GM23338 (cell line): Measurements from ENCODE around the gene CD163L1. TPM values are rescaled to one million over a fixed set of nuclear protein-coding genes. Genes with fewer than 3 reads are reported as not detected.
A peak's percentile ranks its signal among the peaks of the same experiment; 100 is the strongest.

Experiments used
- ATAC-seq: fragments of 200-7000 bp; cut with Tn5 transposase; 3 replicates; pipeline ENCODE4 v1.9.1; 2020
- DNase-seq: peaks from one replicate; pipeline ENCODE4 v3.0.0-alpha.2; 2015; ENCODE audit warnings: low spot score
- H2AFZ ChIP-seq: fragments of 200-600 bp; sonication (generic); 2 replicates; pipeline ENCODE4 v1.8.0; 2016; ENCODE audit warnings: antibody characterized with exemption, mild to moderate bottlenecking, moderate library complexity
- H3F3A ChIP-seq: fragments of 200-600 bp; sonication (generic); replicated peaks from 2 replicates; pipeline ENCODE4 v1.8.0; 2017; ENCODE audit warnings: antibody characterized with exemption, mixed run types, low read depth
- H3K27ac ChIP-seq: fragments of 200-600 bp; sonication (generic); 2 replicates; pipeline ENCODE4 v1.6.1; 2016; ENCODE audit warnings: low read depth
- H3K27me3 ChIP-seq: fragments of 200-600 bp; sonication (generic); 2 replicates; pipeline ENCODE4 v1.8.0; 2016; ENCODE audit warnings: mild to moderate bottlenecking, mixed run types, moderate library complexity; ENCODE audit not compliant: insufficient read depth
- H3K36me3 ChIP-seq: fragments of 200-600 bp; sonication (generic); 2 replicates; pipeline ENCODE4 v1.8.0; 2016; ENCODE audit warnings: mild to moderate bottlenecking; ENCODE audit not compliant: insufficient read depth
- H3K4me1 ChIP-seq: fragments of 200-600 bp; sonication (generic); 2 replicates; pipeline ENCODE4 v1.8.0; 2016; ENCODE audit warnings: mild to moderate bottlenecking, moderate library complexity; ENCODE audit not compliant: insufficient read depth
- H3K4me2 ChIP-seq: fragments of 200-600 bp; sonication (generic); 2 replicates; pipeline ENCODE4 v1.7.1; 2017; ENCODE audit warnings: mixed run types
- H3K4me3 ChIP-seq: fragments of 200-600 bp; sonication (generic); 2 replicates; pipeline ENCODE4 v1.6.1; 2016; ENCODE audit warnings: mixed run types
- H3K79me2 ChIP-seq: fragments of 200-600 bp; sonication (generic); replicated peaks from 2 replicates; pipeline ENCODE4 v1.8.0; 2017; ENCODE audit warnings: mild to moderate bottlenecking; ENCODE audit not compliant: insufficient read depth
- H3K9me2 ChIP-seq: fragments of 200-600 bp; sonication (generic); 2 replicates; pipeline ENCODE4 v1.8.0; 2017; ENCODE audit not compliant: insufficient read depth
- H4K20me1 ChIP-seq: fragments of 200-600 bp; sonication (generic); replicated peaks from 2 replicates; pipeline ENCODE4 v1.8.0; 2017; ENCODE audit warnings: mild to moderate bottlenecking; ENCODE audit not compliant: insufficient read depth
- H3K27ac Mint-ChIP-seq: 2 replicates; pipeline ENCODE4 v1.8.0; 2020; ENCODE audit warnings: inconsistent platforms, mild to moderate bottlenecking, moderate library complexity, mixed read lengths
- H3K27me3 Mint-ChIP-seq: 3 replicates; pipeline ENCODE4 v1.8.0; 2022; ENCODE audit warnings: low read depth, mild to moderate bottlenecking, moderate library complexity, mixed read lengths, inconsistent platforms; ENCODE audit not compliant: insufficient read depth, poor library complexity
- H3K36me3 Mint-ChIP-seq: 3 replicates; pipeline ENCODE4 v1.8.0; 2021; ENCODE audit warnings: low read depth, mild to moderate bottlenecking, inconsistent platforms, moderate library complexity, mixed read lengths
- H3K4me1 Mint-ChIP-seq: 3 replicates; pipeline ENCODE4 v1.8.0; 2020; ENCODE audit warnings: mild to moderate bottlenecking, inconsistent platforms, mixed read lengths
- H3K4me3 Mint-ChIP-seq: 3 replicates; pipeline ENCODE4 v1.8.0; 2021; ENCODE audit warnings: moderate library complexity, mild to moderate bottlenecking, inconsistent platforms, mixed read lengths
- H3K9me3 Mint-ChIP-seq: 3 replicates; pipeline ENCODE4 v1.8.0; 2020; ENCODE audit warnings: moderate library complexity, mild to moderate bottlenecking, inconsistent platforms, mixed read lengths
- CREB1 ChIP-seq: fragments of 250-450 bp; sonication (Bioruptor Pico); IDR thresholded peaks from 2 replicates; pipeline ENCODE4 v1.5.0; 2020; ENCODE audit warnings: low read depth, mild to moderate bottlenecking, moderate library complexity
- EZH2phosphoT487 ChIP-seq: fragments of 200-600 bp; sonication (generic); IDR thresholded peaks from one replicate; pipeline ENCODE4 v1.8.1; 2018; ENCODE audit warnings: antibody characterized with exemption; ENCODE audit not compliant: unreplicated experiment
- POLR2AphosphoS5 ChIP-seq: IDR thresholded peaks from 2 replicates; pipeline ENCODE4 v1.6.1; 2016; ENCODE audit warnings: antibody characterized with exemption, low read depth
- ZNF114 ChIP-seq: fragments of 250-450 bp; sonication (Bioruptor Pico); IDR thresholded peaks from 2 replicates; pipeline ENCODE4 v1.5.0; 2020; ENCODE audit warnings: mild to moderate bottlenecking, moderate library complexity
- ZNF331 ChIP-seq: fragments of 250-450 bp; sonication (Bioruptor Pico); IDR thresholded peaks from 2 replicates; pipeline ENCODE4 v1.5.0; 2020; ENCODE audit warnings: low read depth, mild to moderate bottlenecking, moderate library complexity
- polyA plus RNA-seq: library from polyadenylated mRNA; unstranded; fragments of >200 nt; fragmentation: Nextera tagmentation; extraction: Ambion mirVana; gene quantifications from 2 replicates; pipeline ENCODE4 v1.2.1, GENCODE V29; 2016
- total RNA-seq: library from RNA; depleted of rRNA; stranded (reverse); fragments of >200 nt; shearing (Covaris generic); gene quantifications from 2 replicates; pipeline ENCODE4 v1.2.3, GENCODE V29; 2014
- TF ChIP-seq, protein P1 (sequence below): IDR thresholded peaks from one replicate; pipeline ENCODE4 v1.6.1; 2018; ENCODE audit warnings: antibody characterized with exemption; ENCODE audit not compliant: unreplicated experiment
- TF ChIP-seq, protein P2 (sequence below): IDR thresholded peaks from 2 replicates; pipeline ENCODE4 v1.6.1; 2016; ENCODE audit warnings: antibody characterized with exemption

The CD163L1 gene
- total and polyA plus RNA-seq, 2 experiments from 2014 or later: 0.14 to 0.36 TPM

DNA sequence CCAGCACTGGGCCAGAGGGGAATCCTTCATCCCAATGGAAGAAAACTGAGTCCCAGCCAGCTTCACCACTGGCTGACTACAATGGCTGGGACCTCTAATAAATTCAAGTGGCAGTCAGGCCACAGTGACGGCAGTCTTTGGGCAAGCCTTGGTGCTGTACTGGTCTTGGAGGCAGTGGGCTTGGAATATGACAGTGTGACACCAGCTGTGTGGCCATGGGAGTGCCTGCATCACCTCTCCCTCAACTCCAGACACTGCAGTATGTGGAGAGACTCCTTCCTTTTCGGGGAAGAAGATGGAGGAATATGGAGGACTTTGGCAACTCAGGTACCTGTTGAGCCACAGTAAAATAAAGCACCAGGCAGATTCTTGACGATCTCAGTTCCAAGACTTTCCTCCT lies 16.0 kb upstream of the CD163L1 start:
- H2AFZ ChIP-seq: peak overlapping the region; percentile 50
- no peak for ATAC-seq

DNA sequence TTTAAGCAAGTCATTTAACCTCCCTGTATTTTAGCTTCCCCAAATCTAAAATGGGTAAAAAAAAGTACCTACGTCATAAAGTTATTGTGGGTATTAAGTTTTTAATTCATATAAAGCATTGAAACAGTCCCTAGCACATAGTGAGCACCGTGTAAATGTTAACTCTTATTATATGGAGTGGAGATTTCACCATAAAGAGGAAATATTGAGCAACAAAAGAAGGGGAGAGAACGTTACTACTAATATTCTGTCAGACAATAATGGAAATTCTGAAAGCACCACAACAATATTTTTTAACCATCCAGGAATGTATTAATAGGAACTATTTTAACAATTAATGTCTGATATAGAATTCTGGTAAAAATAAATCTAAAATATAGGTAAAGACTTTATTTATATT lies 7.8 kb upstream of the CD163L1 start:
- Mint-ChIP-seq H3K27me3 (no peaks in the 10 kb centered on the region), H3K9me3 (no peaks in the 10 kb centered on the region), H3K4me1 (no peaks in the 10 kb centered on the region), H3K27ac (no peak overlapping the region), H3K4me3 (no peak overlapping the region), H3K36me3 (no peaks in the 10 kb centered on the region)
- TF ChIP-seq ZNF331 (CRISPR knock-in tag): no peak
- ATAC-seq: no peak
- no peaks in the 10 kb centered on the region for H3K9me2 ChIP-seq
- H2AFZ ChIP-seq: no peak overlapping the region
- H4K20me1 ChIP-seq: no peaks in the 10 kb centered on the region
- H3K27me3 ChIP-seq: no peaks in the 10 kb centered on the region
- H3K27ac ChIP-seq: no peak overlapping the region
- no peaks in the 10 kb centered on the region for H3K36me3 ChIP-seq
- H3F3A ChIP-seq: no peaks in the 10 kb centered on the region
- DNase-seq: no peak
- no peaks in the 10 kb centered on the region; the same call in 1 of the 2 replicates for H3K4me1 ChIP-seq
- H3K79me2 ChIP-seq: no peaks in the 10 kb centered on the region
- H3K4me3 ChIP-seq: no peak overlapping the region
- H3K4me2 ChIP-seq: no peak overlapping the region

More for the DNA sequence above, 16.0 kb upstream of the CD163L1 start:
- no peak for DNase-seq
- Histone ChIP-seq H3K27ac (no peak overlapping the region), H3F3A (no peaks in the 10 kb centered on the region), H3K79me2 (no peaks in the 10 kb centered on the region), H3K27me3 (no peaks in the 10 kb centered on the region), H3K4me3 (no peak overlapping the region), H3K4me1 (no peaks in the 10 kb centered on the region), H4K20me1 (no peaks in the 10 kb centered on the region), H3K36me3 (no peaks in the 10 kb centered on the region), H3K4me2 (no peak overlapping the region), H3K9me2 (no peaks in the 10 kb centered on the region)
- H3K9me3 Mint-ChIP-seq: no peaks in the 10 kb centered on the region
- no peak overlapping the region for H3K27ac Mint-ChIP-seq
- TF ChIP-seq POLR2AphosphoS5 (no peak), CREB1 (CRISPR knock-in tag) (no peak), ZNF114 (CRISPR knock-in tag) (no peak), EZH2phosphoT487 (no peak), ZNF331 (CRISPR knock-in tag) (no peak)
- TF ChIP-seq, protein P1, sequence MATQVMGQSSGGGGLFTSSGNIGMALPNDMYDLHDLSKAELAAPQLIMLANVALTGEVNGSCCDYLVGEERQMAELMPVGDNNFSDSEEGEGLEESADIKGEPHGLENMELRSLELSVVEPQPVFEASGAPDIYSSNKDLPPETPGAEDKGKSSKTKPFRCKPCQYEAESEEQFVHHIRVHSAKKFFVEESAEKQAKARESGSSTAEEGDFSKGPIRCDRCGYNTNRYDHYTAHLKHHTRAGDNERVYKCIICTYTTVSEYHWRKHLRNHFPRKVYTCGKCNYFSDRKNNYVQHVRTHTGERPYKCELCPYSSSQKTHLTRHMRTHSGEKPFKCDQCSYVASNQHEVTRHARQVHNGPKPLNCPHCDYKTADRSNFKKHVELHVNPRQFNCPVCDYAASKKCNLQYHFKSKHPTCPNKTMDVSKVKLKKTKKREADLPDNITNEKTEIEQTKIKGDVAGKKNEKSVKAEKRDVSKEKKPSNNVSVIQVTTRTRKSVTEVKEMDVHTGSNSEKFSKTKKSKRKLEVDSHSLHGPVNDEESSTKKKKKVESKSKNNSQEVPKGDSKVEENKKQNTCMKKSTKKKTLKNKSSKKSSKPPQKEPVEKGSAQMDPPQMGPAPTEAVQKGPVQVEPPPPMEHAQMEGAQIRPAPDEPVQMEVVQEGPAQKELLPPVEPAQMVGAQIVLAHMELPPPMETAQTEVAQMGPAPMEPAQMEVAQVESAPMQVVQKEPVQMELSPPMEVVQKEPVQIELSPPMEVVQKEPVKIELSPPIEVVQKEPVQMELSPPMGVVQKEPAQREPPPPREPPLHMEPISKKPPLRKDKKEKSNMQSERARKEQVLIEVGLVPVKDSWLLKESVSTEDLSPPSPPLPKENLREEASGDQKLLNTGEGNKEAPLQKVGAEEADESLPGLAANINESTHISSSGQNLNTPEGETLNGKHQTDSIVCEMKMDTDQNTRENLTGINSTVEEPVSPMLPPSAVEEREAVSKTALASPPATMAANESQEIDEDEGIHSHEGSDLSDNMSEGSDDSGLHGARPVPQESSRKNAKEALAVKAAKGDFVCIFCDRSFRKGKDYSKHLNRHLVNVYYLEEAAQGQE: no peak
- TF ChIP-seq, protein P2, sequence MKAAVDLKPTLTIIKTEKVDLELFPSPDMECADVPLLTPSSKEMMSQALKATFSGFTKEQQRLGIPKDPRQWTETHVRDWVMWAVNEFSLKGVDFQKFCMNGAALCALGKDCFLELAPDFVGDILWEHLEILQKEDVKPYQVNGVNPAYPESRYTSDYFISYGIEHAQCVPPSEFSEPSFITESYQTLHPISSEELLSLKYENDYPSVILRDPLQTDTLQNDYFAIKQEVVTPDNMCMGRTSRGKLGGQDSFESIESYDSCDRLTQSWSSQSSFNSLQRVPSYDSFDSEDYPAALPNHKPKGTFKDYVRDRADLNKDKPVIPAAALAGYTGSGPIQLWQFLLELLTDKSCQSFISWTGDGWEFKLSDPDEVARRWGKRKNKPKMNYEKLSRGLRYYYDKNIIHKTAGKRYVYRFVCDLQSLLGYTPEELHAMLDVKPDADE: no peak
- H3K36me3 Mint-ChIP-seq: no peaks in the 10 kb centered on the region
- peaks cover 4% of the 10 kb centered on the region; the same call in 2 of the 3 replicates for H3K4me1 Mint-ChIP-seq
- no peak overlapping the region for H3K4me3 Mint-ChIP-seq
- H3K27me3 Mint-ChIP-seq: no peaks in the 10 kb centered on the region
